Muscle of arm (tissue), 12 donors: ENCODE data around the gene TMEM38A. TPM values are rescaled to one million over a fixed set of nuclear protein-coding genes. Genes with fewer than 3 reads are reported as not detected.
"Not testable (repeated sequence)": the region's sequence is repeated elsewhere in the genome, so short reads cannot be mapped to it uniquely, and the experiment has no call there.

Experiments
- DNase-seq: peaks from one replicate; pipeline ENCODE4 v3.0.0-alpha.2; 2013
- polyA plus RNA-seq, 12 donors: library from polyadenylated mRNA; unstranded; fragments of 120-200 nt; gene quantifications; one replicate each; pipeline ENCODE4 v1.2.1, GENCODE V29; 2013; ENCODE audit not compliant: insufficient read length in 12 of 12

Gene TMEM38A
- polyA plus RNA-seq, 12 donors: 35.1 to 203 (median 114) TPM; not detected in 1

GRCh38 chr19:16673231-16673630 is 12.3 kb downstream of the TMEM38A start:
- DNase-seq: no peak

GRCh38 chr19:16673839-16674238 is 12.9 kb downstream of the TMEM38A start:
- DNase-seq: not testable (repeated sequence)

GRCh38 chr19:16676101-16676798 is 15.3 kb downstream of the TMEM38A start:
- no peak for DNase-seq

- no peak for DNase-seq
Measured at GRCh38 chr19:16677055-16677454, 16.1 kb downstream of the TMEM38A start.

- no peak for DNase-seq
Measured at GRCh38 chr19:16678498-16678897, 17.6 kb downstream of the TMEM38A start.

- no peak for DNase-seq
Measured at GRCh38 chr19:16679811-16680210, 18.9 kb downstream of the TMEM38A start.

GRCh38 chr19:16682539-16682938 is 21.6 kb downstream of the TMEM38A start:
- DNase-seq: no peak

GRCh38 chr19:16684216-16684615 is 23.3 kb downstream of the TMEM38A start:
- no peak for DNase-seq

GRCh38 chr19:16688084-16688483 is 27.1 kb downstream of the TMEM38A start:
- DNase-seq: no peak

GRCh38 chr19:16698914-16699313 is 38.0 kb downstream of the TMEM38A start:
- peak; percentile 18 for DNase-seq

GRCh38 chr19:16702123-16702522 is 41.2 kb downstream of the TMEM38A start:
- DNase-seq: peak; percentile 14

- DNase-seq: no peak
Measured at GRCh38 chr19:16703677-16704076, 42.7 kb downstream of the TMEM38A start.

- DNase-seq: not testable (repeated sequence)
Measured at GRCh38 chr19:16710870-16711269, 49.9 kb downstream of the TMEM38A start.

- DNase-seq: not testable (repeated sequence)
Measured at GRCh38 chr19:16712295-16712694, 51.4 kb downstream of the TMEM38A start.

GRCh38 chr19:16714702-16715287 is 53.9 kb downstream of the TMEM38A start:
- peak; percentile 14 for DNase-seq

GRCh38 chr19:16715611-16716010 is 54.7 kb downstream of the TMEM38A start:
- DNase-seq: no peak

- DNase-seq: no peak
Measured at GRCh38 chr19:16721051-16721450, 60.1 kb downstream of the TMEM38A start.

GRCh38 chr19:16722591-16722990 is 61.7 kb downstream of the TMEM38A start:
- no peak for DNase-seq

GRCh38 chr19:16726916-16727315 is 66.0 kb downstream of the TMEM38A start:
- DNase-seq: no peak

GRCh38 chr19:16735650-16736266 is 74.8 kb downstream of the TMEM38A start:
- DNase-seq: not testable (repeated sequence)

- DNase-seq: no peak
Measured at GRCh38 chr19:16736709-16737108, 75.8 kb downstream of the TMEM38A start.

- DNase-seq: no peak
Measured at GRCh38 chr19:16737911-16738310, 77.0 kb downstream of the TMEM38A start.

GRCh38 chr19:16739546-16739945 is 78.6 kb downstream of the TMEM38A start:
- no peak for DNase-seq
